ENCODE data around the gene TSC1.
A peak's percentile ranks its signal among the peaks of the same experiment; 100 is the strongest.
"Not testable (repeated sequence)": the region's sequence is repeated elsewhere in the genome, so short reads cannot be mapped to it uniquely, and the experiment has no call there.

Gene TSC1

DNA sequence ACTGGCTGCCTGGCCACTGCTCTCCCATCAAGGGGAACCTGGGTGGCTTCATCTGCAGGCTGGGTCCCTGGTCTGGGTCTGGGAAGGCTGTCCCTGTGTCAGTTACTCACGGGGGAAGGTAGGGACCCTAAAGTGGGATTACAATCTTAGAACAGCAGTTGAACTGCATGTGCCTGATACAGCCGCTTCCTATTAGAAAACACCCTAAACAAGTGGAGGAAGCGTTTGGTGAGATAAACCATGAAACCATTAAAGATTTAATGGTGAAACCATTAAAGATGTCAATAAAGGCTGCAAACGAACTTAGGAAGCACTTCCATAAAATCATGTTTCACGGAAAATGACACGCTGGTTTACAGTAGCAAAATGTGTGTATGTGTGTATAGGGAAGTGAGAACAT is 31.5 kb upstream of the TSC1 start:
- DNase-seq: no peak

DNA sequence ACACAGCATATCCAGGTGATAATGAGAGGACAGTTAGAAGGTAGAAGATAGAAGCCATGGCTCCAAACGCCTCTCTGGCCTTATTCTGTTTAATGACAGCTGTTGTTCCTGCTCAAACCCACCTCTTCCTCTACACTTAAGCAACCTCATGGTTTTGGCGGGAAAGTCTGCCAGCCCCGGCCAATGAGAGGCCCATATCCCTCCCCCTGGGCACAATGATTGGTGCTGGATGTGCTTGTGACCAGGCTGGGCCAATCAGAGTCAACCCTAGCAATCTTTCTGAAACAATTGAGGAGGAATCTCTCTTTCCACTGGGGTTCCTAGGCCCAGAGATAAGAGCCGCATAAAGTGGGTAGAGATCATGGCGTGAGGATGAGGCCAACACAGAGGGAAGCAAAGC is 29.3 kb upstream of the TSC1 start:
- peak in 1 of 2 experiments; percentile 40 for DNase-seq

DNA sequence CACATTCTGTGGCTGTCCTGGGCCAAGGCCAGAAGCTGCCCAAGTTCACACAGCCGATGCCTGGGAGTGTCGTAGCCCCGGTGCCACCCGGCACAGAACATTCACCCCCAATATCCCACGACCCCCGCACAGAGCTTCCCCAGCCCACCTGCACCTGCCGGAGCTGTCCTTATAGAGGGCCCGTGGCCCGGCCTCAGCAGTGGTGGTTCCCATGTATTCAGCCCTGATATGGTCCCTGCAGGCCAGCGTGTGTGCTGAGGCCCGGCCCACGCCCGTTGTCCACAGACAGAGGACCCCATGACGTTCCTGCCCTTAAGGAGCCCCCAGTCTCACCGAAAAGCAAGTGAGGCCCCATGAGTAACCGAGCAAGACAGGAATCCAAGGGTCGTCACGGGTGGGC is 28.8 kb upstream of the TSC1 start:
- DNase-seq: no peak

DNA sequence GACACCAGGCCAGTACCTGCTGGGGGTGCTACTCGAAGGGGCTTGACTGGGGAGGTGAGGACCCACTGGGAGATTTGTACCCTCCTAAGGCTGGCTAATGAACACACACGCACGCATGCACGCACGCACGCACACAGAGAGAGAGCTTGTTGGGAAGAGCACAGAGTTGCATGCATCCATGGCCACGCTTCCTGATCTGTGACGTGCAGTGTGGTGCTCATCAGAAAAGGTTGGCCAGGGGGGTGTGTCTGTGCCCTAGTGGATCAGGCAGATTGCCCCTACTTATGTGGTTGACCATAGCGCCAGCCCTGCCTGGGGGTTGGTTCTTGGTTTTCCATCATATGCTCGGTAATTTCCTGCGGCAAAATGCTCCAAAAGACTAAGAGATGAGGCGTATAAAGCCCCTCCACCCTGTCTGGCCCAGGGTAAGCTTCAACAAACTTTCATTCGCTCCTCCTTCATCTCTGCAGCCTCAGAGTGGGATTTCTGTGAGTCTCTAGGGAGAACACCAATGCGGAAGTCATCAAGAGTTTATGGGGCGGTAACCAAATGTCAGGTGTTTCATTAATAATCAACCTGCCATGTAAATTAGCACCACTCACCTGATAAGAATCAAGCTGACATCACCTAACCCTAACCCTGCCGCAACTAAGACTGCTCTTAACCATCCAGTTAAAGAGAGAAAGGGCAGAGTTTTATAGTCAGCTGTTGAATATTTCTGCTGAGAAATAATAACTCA is 26.1 kb upstream of the TSC1 start:
- DNase-seq: peak; percentile 91 to 95

DNA sequence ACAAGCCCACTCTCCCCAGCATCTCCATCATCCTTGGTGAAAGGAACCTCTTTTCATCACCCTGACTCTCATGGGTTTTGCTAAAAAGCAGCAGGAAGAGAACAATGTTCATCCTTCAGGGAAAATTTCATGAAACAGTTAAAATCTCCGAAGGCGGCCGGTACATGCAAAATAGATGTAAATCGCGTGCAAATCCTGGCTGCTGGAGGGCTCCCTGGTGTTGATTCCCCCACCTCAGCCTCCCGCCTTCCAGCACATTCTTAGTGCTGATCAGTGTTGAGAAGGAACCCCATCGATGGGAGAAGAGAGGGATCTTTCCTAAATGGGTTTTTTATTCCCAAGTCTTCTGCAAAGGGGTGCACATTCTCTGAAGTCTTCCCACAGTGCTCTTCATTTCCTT is 25.4 kb upstream of the TSC1 start:
- DNase-seq: peak; percentile 88 to 91

DNA sequence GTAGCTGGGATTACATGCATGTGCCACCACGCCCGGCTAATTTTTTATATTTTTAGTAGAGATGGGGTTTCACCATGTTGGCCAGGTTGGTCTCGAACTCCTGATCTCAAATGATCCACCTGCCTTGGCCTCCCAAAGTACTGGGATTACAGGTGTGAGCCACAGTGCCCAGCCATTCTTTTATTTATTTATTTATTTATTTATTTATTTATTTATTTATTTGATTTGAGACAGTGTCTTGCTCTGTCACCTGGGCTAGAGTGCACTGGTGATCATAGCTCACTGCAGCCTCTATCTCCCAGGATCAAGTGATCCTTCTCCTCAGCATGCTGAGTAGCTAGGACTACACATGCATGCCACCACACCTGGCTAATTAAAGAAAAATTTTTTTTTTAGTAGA is 23.5 kb upstream of the TSC1 start:
- not testable (repeated sequence) for DNase-seq

DNA sequence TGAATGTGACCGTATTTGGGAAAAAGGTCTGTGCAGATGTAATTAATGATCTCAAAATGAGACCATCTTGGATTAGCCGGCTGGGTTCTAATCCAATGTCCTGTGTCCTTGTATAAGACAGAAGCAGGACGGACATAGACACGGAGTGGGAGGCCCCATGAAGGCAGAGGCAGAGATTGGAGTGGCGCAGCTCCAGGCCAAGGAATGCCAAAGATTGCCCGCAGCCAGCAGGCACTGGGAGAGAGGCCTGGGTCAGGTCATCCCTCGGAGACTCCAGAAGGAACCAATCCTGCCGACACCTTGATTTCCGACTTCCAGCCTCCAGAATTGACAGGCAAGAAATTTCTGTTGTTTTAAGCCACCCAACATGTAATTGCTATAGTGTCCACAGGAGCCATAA is 21.1 kb upstream of the TSC1 start:
- DNase-seq: no peak

DNA sequence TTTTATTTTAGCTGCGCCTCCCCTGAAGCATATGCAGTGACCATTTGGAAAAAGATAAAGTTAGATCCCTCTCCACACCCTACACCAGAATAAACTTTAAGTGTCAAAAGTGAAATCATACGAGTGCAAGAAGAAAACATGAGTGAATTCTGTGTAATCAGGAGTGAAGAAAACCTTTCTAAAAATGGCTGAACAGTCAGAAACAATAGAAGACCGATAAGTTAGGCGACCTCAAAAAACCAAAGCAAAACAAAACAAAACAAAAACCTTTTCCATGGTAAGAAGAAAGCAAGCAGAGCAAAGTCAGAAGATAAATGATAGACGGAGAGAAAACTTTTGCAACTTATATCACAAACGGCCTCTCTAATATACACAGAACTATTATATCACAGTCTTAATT is 16.6 kb upstream of the TSC1 start:
- no peak for DNase-seq

DNA sequence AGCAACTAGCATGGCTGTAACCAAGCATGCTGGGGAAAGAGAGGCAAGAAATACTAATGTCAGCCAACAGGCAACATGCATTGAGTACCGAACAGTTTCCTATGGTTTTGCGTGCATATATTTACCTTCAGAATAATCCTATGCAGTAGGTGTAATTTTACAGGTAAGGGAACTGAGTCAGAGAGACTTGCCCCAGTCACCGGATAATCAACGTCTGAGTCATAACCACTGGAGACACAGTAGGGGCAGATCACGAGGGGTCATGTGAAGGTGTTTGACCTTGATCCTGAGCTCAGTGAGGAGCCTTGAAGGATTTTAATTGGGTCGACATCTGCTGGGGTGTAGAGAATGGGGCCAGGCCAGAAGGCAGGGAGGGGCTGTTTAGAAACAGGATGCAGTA is 13.4 kb upstream of the TSC1 start:
- DNase-seq: no peak

DNA sequence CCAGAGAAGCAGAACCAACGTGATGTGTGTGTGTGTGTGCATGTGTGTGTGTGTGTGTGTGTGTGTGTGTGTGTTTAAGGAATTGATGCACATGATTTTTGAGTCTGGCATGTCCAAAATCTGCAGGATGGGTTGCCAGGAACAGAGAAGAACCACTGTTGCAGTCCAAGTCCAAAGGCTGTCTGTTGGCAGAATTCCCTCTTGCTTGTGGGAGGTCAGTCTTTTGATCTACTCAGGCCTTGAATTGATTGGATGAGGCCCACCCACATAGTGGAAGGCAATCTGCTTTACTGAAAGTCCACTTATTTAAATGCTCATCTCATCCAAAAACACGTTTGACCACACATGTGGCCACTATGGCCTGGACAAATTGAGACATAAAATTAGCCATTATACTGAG is 11.4 kb upstream of the TSC1 start:
- no peak for DNase-seq

DNA sequence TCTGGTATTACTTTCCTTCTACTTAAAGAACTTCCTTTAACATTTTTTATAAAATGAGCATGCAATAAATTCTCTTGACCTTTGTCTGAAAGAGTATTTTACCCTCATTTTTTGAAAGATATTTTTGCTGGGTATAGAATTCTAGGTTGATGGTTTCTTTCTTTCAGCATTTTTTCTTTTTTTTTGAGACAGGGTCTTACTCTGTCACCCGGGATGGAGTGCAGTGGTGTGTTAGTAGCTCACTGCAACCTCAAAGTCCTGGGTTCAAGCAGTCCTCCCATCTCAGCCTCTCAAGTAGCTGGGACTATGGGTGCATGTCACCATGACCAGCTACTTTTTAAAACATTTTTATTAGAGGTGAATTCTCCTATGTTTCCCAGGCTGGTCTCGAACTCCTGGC is 10.7 kb upstream of the TSC1 start:
- DNase-seq: no peak

DNA sequence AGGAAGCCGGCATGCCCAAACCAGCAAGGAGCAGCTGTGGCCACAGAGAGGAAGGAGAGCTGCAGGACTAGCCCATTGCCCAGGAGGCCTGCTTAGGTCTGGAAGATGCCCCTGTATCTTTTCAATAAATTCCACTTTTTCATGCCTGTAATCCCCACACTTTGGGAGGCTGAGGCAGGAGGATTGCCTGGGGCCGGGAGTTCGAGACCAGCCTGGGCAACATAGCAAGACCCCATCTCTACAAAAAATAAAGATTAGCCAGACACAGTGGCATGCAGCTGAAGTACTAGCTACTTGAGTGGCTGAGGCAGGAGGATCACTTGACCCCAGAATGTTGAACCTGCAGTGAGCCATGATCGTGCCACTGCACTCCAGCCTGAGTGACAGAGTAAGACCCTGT is 5.3 kb upstream of the TSC1 start:
- no peak for DNase-seq

DNA sequence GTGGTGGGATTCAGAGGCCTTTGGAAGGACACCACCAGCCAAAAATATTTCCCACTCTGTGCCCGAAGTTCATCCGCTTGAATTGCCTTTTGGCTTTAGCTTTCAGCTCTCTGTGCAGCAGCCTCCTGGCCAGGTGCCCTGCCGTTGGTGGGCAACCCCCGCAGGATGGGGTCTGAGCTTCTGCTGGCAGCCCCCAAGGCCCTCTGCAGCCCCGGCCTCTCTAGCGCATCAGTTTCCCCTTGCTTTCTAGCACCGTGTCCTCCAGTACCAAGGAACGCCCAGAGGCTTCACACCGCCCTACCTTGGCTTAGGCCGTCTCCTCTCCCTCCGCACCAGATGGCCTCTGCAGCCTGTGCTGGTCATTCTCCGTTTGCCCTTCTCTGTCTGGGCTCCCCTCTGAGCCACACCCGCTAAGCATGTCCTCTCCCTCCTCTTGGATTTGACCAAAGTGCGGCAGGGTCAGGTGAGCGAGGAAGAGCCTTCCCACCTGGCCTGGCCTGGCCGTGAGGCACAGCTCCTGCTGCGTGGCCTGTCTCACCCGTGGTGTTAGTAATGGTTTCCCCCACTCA is 4.2 kb upstream of the TSC1 start:
- DNase-seq: no peak

DNA sequence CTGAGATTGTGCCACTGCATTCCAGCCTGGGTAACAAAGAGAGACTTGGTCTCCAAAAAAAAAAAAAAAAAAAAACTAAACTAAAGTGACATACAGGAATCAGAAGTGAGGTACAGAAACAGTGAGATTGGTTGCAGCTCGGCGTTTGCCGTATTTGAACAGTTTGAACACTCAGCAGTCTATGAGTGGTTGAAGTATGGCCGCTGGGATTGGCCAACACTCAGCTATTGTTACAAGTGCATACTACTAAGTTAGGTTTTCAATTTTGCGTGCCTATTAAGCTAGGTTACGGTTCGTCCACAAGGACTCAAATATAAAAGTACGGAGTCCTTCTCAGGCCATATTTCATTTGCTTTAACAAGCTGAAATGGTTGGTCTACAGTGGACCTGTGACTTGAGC is 3.3 kb upstream of the TSC1 start:
- DNase-seq: no peak

DNA sequence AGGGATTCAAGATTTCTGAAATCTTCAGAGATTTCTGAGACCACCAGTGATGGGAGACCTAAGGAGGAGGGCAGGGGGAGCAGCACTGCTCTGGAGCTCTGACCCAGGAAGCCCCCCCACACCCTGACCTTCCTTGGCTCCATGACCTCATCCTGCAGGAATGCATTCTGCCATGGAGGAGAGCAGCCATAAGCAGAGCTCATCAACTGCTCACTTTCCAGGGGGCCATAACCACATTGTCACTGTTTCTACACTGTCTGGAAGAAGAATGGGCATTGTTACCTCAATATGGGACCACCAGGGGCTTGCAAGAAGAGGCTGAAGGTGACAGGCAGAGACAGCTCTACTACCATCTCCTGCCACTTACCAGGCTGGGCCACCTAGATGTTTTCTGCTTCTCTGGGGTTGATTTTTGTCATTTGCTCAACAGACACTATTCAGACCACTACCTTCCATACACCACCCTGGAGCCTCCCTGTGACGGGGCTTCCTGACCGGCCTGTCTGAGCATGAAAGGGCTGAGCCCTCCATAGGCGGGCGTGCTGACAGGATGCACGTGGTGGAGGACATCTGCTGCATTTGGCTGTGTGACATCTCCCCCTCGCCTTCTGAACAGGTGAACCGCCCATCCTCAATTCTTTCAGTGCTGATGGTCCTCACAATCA is 2.3 kb upstream of the TSC1 start:
- no peak for DNase-seq

DNA sequence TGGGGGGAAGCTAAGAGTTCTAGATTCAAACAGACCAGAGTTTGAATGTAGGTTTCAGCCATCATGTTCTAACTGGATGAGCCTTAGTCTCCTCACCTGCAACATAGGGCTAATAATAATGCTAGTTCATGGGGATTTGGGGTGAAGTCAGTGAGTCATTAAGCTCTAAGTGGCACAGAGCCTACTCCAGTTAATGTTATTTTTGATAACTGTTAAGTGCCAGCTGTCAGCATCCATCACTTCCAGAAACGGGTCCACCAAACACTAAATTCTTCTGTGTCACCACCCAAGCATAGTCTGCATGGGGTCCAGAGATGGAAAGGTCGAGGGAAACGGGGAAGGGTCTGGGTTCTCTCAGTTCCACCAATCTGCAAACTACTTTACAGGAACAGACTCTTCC is 1.8 kb upstream of the TSC1 start:
- DNase-seq: no peak

DNA sequence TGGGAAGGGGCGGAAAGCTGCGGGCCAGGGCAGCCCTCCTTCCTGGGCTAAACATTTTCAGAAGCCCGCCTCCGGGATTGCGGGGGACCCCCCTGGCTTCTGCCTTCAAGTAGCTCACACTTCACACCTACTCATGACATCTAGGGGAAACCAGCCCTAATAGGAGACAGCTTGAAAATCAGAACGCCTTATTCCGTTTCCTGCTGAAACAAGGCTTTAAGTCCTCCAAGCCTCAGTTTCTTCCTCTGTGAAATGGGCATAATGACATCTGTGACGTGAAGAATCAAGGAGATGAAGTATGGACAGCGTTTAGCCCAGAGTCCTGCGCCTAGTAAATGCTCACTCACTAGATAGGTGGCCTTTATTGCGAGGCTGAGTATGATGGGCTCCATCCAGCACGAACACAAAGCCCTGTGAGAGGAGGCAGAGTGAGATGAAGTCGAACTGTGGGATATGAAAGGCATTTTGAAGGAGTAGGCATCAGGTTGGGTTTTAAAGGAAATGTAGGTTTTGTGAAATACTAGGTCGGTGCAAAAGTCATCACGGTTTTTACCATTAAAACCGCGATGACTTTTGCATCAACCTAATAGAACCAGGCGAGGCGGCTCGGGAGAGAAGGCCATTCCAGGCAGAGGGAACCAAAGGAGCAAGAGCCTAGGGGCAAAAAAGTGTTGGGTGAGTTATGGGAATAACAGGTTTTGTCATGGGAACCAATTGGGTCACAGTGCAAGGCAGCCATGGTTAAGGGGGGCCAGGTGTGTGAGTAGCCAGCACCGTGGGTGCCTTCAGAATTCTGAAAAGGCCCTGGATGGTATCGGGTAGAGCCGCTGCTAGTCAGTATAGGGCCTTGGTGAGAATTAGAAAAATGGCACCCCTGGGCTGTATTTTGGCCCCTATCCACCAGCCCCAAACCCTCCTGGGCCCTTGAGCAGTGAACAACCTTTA is 1.0 kb upstream of the TSC1 start:
- no peak for DNase-seq

DNA sequence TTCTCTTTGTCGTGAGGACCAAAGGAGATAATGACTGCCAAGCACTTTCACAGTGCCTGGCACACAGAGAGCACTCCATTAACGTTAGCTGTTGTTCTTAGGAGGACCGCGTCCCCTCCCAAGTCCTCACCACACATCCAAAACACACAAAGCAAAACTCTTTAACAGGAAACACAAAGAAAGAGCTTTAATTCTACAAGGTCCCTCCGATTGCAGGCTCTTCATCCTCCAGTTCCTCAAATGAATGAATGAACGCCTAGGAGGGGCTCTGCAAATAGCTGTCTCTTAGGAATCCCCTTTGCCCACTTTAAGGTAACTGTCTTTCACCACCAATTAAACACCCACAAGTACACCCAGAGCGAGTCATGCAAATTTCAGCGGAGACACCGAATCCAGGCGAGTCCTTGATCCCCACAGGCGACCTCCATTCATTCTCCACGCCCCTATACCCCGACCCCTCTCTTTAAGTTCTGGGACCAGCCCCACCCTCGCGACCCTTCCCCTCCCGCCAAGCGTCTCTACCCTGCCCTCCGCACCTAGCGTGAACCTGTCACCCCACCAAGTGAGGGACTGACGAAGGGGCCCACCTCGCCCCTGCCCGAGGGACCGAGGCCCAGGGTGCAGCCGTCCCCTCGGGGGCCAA is 644 bp downstream of the TSC1 start:
- peak in 1 of 2 experiments; percentile 6 for DNase-seq

DNA sequence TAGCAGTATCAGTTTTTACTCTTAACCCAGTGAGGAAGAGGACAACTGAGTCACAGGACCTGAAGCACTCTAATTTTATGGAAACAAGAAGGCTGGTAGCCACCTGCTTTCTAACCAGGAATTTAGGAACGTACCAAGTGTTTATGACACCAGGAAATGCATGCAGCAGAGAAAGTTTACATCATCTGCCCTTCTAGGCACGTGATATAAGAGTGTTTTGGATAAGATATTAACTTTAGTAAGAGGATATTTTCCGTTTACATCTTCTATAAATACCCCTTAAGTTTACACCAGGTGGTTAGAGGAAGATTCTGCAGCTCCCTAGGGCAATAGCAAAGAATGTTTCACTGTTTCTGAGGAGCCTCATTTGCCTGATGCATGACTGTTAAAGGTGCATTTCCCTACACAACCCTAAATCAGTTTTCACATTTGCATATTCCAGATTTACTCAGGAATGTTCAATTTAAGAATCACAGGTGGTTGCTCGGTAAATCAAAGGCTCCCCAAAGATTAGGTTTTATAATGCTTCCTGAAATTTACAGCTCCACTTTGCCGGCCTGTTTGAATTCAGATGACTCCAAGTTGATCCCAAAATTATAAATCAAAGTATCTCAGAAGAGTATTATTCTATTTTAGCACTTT is 1.8 kb downstream of the TSC1 start:
- peak; percentile 22 to 48 for DNase-seq

DNA sequence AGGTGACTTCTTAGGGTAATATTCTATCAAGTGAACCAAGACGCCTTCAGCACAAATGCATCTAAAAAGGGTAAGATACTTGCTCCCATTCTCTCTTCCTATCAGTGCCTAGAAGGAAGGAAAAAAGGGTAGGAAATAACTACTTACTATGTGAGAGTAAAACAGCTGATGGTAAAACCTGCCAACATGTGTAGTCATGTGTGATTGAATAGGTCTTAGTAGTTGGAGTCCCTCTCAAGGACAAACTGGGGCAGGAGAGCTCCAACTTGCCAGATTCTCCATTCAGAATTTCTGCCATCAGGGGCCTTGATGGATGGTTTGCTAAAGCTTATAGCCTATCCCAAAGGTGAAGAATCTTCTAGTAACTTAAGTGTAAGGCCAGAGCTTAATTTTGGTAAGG is 5.2 kb downstream of the TSC1 start:
- DNase-seq: no peak

DNA sequence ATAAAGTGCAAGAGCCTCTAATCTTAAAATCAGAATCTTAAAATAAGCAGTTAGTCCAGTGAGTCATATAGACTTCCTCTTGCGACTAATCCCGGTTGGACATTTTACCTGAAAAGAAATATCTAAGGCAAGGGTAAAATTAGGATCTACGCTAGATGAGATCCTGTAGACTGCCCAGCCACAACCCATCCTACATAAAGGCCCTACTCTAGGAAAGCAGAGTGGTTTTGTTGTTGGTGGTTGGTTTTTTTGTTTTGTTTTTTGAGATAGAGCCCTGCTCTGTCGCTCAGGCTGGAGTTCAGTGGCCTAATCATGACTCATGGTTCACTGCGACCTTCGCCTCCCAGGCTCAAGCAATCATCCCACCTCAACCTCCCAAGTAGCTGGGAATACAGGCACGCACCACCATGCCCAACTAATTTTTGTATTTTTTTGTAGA is 6.9 kb downstream of the TSC1 start:
- DNase-seq: no peak

DNA sequence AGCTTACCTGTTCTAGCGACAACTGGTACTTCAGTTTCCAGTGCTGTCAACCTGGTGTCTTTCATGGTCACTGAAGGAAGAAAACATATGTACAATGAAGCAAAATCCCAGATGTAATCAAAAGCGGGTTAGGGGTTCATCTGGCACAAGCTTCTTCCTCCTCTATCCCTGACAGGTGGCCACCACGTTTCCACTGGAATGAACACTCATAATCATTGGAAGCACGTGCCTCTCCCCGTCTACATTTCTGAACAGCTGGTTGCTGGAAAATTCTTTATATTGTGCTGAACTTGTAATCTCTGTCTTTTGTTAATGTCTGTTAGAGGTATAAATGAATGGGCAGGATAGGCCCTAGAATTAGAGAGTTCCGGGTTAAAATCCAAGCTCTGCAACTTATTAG is 9.4 kb downstream of the TSC1 start:
- no peak for DNase-seq
